ENCODE results near the gene GPA33. TPM values are rescaled to one million over a fixed set of nuclear protein-coding genes. Genes with fewer than 3 reads are reported as not detected.
A peak's percentile ranks its signal among the peaks of the same experiment; 100 is the strongest.

Gene GPA33
- polyA plus RNA-seq, 3 donors from 2014 or later, result 6.7 to 23.8 (median 7.7) TPM

DNA sequence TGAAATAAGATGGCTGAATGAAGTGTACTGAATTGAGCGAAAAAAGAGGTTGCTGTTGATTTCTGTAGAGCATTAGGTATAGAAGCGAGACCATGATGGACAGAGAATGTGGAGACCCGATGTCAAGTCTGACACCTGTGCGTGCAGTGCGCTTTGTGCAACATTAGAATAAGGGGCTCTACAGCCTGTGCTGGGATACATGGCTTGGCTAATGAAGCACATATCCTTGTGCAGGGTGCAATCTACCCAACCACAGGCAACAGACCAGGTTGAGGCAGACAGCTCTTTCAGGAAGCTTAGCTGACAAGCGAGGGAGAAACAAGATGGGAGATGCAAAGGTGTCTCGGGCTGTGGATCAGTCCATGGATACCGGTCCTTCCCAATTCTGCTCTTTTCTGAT, 18.9 kb downstream of the GPA33 start:
- Mint-ChIP-seq H3K36me3 (no peaks in the 10 kb centered on the region), H3K27ac (peak overlapping the region in 3 of 6 donors; percentile 1 to 34 (median 2)), H3K9me3 (no peaks in the 10 kb centered on the region), H3K27me3 (ENCODE audit: low read depth in 3 of 3) (peaks cover 0 to 2% (median 0%) of the 10 kb centered on the region in 3 donors), H3K4me3 (no peak overlapping the region), H3K4me1 (peaks cover 21 to 28% of the 10 kb centered on the region in 2 donors)
- DNase-seq, result no peak

- Mint-ChIP-seq H3K27me3 (ENCODE audit: low read depth in 3 of 3) (peaks cover 0 to 2% (median 0%) of the 10 kb centered on the region in 3 donors), H3K4me3 (no peak overlapping the region), H3K4me1 (peaks cover 3 to 5% of the 10 kb centered on the region in 2 donors), H3K27ac (no peak overlapping the region), H3K9me3 (no peaks in the 10 kb centered on the region), H3K36me3 (no peaks in the 10 kb centered on the region)
- DNase-seq, result no peak
Observed at GRCh38 chr1:167068761-167069160, 21.4 kb downstream of the GPA33 start.

DNA sequence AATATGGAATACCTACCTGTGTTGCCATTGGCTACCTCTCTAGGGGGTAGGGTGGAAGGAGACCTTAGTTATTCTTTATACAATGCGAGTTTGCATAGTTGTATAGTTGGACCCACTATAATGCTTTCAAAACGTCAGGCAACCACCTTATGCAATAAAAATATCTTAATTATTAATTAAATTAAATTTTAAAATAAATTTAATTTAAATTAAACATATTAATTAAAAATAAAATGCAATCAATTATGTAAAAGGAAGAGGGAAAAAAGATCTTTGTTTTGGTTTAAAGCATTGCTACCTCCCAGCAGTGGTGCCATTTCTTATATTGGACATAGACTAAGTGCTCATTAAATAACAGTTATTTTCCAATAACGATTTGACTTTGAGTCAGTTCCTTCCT, 22.3 kb downstream of the GPA33 start:
- Mint-ChIP-seq H3K4me1 (peaks cover 3 to 5% of the 10 kb centered on the region in 2 donors), H3K36me3 (peaks cover 0 to 2% (median 2%) of the 10 kb centered on the region in 3 donors), H3K27me3 (ENCODE audit: low read depth in 3 of 3) (peaks cover 0 to 2% (median 0%) of the 10 kb centered on the region in 3 donors), H3K4me3 (no peak overlapping the region), H3K9me3 (no peaks in the 10 kb centered on the region), H3K27ac (no peak overlapping the region)
- no peak for DNase-seq

DNA sequence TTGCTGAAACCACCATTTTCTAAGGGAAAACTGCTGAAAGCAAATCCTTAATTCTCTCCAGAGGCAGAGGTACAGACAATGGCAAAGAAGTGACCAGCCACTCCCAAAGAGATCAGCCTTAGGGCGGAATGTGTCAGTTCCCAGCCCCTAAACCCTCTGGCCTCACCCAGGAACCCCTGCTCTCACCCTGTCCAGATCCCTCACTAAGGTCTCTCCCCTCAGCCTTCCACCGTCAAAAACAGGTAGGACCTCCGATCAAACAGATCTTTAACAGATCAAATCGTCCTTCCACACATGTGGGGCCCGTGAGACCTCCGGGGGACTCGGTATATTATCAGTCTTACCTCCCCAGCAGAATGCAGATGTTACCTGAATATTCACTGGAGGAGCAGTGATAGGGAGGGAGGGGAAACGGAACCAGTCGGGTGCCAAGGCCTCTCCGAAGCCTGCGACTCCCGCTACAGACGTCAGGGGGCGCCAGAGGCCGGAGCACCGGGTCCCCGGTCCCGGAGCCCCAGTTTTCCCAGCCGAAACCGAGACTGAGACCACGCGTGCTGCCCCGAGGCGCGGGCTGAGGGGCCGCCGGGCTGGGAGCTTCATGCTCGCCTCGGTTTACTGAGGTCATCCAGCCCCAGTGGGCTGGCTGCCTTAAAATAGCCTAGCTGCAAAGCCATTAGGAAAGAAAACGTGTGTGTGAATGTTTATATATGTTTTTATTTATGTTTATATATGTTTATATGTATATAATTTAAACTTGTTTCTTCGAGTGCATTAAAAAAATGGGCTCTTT, 23.6 kb downstream of the GPA33 start:
- peak; percentile 75 to 78 (median 75) for DNase-seq
- H3K4me1 Mint-ChIP-seq, result peaks cover 3 to 5% of the 10 kb centered on the region in 2 donors
- H3K27me3 Mint-ChIP-seq (ENCODE audit: low read depth in 3 of 3), result peaks cover 0 to 2% (median 0%) of the 10 kb centered on the region in 3 donors
- H3K9me3 Mint-ChIP-seq, result no peaks in the 10 kb centered on the region
- no peak overlapping the region for H3K27ac Mint-ChIP-seq
- H3K36me3 Mint-ChIP-seq, result peaks cover 0 to 5% (median 3%) of the 10 kb centered on the region in 3 donors
- peak overlapping the region in 4 of 5 donors; percentile 31 to 70 (median 52) for H3K4me3 Mint-ChIP-seq

GRCh38 chr1:167065471-167065870, 24.7 kb downstream of the GPA33 start:
- no peaks in the 10 kb centered on the region for H3K27me3 Mint-ChIP-seq (ENCODE audit: low read depth in 3 of 3)
- H3K36me3 Mint-ChIP-seq, result peaks cover 0 to 5% (median 3%) of the 10 kb centered on the region in 3 donors
- H3K27ac Mint-ChIP-seq, result no peak overlapping the region
- H3K4me1 Mint-ChIP-seq, result peaks cover 3 to 5% of the 10 kb centered on the region in 2 donors
- no peaks in the 10 kb centered on the region for H3K9me3 Mint-ChIP-seq
- DNase-seq, result no peak
- no peak overlapping the region for H3K4me3 Mint-ChIP-seq

DNA sequence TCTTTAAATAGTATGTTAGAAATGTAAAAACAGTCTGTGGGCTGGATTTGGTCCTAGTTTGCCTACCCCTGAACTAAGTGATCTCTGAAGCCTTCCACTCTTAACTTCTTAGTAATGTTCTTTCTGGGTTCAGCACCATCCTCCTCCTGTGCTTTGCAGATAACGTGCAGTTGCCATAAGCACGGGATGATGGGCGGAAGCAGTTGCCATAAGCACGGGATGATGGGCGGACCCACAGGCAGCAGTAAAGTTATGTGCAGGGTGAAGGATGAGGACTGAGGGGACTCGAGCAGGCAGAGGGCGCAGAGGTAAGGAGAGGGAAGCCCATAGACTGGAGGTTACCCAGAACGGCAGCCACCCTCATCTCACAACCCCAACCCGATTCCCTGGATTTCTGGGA, 25.6 kb downstream of the GPA33 start:
- Mint-ChIP-seq H3K9me3 (no peaks in the 10 kb centered on the region), H3K27ac (no peak overlapping the region), H3K4me1 (peaks cover 3 to 5% of the 10 kb centered on the region in 2 donors), H3K27me3 (ENCODE audit: low read depth in 3 of 3) (no peaks in the 10 kb centered on the region), H3K36me3 (peaks cover 0 to 5% (median 3%) of the 10 kb centered on the region in 3 donors), H3K4me3 (no peak overlapping the region)
- DNase-seq, result no peak

- Mint-ChIP-seq H3K9me3 (no peaks in the 10 kb centered on the region), H3K27me3 (ENCODE audit: low read depth in 3 of 3) (no peaks in the 10 kb centered on the region), H3K36me3 (peaks cover 0 to 5% (median 3%) of the 10 kb centered on the region in 3 donors), H3K4me1 (peaks cover 6 to 8% of the 10 kb centered on the region in 2 donors), H3K4me3 (no peak overlapping the region), H3K27ac (peak overlapping the region in 1 of 6 donors; percentile 8)
- no peak for DNase-seq
Observed at GRCh38 chr1:167061073-167061464, 29.1 kb downstream of the GPA33 start.

DNA sequence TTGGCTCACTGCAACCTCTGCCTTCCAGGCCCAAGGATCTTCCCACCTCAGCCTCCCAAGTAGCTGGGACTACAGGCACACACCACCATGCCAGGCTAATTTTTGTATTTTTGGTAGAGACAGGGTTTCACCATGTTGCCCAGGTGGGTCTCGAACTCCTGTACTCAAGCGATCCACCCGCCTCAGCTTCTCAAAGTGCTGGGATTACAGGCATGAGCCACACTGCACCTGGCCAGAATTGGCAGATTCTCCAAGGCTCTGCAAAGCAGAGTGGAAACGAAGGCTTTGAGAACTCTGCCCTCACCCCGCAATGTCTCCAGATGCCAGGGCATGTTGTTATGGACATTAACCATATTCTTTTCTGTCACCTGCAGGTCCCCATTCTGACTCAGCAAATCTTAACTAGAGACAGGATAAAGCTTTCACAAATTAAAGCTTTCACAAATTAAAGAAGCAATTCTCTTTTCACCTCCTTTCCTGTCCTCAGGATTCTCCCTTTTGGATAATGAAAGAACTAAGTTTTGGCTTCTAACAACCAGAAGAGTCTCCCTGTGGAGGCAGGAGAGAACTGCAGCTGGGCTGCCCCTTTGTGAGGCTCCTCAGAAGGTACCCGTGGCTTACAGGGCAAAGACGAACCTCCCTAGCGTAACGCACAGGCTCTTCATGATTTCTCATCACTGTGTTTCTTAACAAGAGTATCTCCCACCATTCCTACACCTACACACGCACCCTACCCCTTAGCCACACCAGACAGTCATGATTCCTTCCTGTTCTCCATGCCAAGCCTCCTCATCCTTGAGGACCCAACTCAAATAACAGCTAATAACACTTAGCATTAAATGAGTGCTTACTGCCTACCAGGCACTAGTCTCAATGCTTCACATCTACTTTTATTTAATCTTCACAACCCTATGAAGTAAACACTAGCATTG, 29.8 kb downstream of the GPA33 start:
- Mint-ChIP-seq H3K4me1 (peaks cover 11 to 13% of the 10 kb centered on the region in 2 donors), H3K36me3 (peaks cover 0 to 5% (median 3%) of the 10 kb centered on the region in 3 donors), H3K4me3 (no peak overlapping the region), H3K27ac (no peak overlapping the region), H3K9me3 (no peaks in the 10 kb centered on the region), H3K27me3 (ENCODE audit: low read depth in 3 of 3) (no peaks in the 10 kb centered on the region)
- DNase-seq, result no peak

DNA sequence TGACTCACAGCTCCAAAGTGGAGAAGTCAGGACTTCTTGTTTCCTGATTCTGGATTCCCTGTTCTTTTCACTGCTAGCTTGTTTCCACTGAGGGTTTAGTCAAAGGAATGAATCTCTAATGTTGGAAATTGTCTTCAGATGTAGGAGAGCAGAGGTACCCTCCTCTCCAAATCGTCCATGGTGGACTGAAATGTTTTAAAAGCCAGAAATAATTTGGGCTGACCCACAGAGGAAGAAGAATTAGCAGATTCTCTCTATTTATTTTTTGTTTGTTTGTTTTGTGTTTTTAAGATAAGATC, 30.4 kb downstream of the GPA33 start:
- H3K9me3 Mint-ChIP-seq, result no peaks in the 10 kb centered on the region
- H3K4me1 Mint-ChIP-seq, result peaks cover 17 to 18% of the 10 kb centered on the region in 2 donors
- no peak overlapping the region for H3K27ac Mint-ChIP-seq
- H3K36me3 Mint-ChIP-seq, result peaks cover 0 to 5% (median 3%) of the 10 kb centered on the region in 3 donors
- no peak for DNase-seq
- no peaks in the 10 kb centered on the region for H3K27me3 Mint-ChIP-seq (ENCODE audit: low read depth in 3 of 3)
- H3K4me3 Mint-ChIP-seq, result no peak overlapping the region

GRCh38 chr1:167059045-167059808, 30.9 kb downstream of the GPA33 start:
- H3K4me1 Mint-ChIP-seq, result peaks cover 22 to 23% of the 10 kb centered on the region in 2 donors
- no peaks in the 10 kb centered on the region for H3K9me3 Mint-ChIP-seq
- peak; percentile 58 to 64 (median 61) for DNase-seq
- H3K27ac Mint-ChIP-seq, result peak overlapping the region in 1 of 6 donors; percentile 51
- H3K27me3 Mint-ChIP-seq (ENCODE audit: low read depth in 3 of 3), result no peaks in the 10 kb centered on the region
- peaks cover 0 to 5% (median 3%) of the 10 kb centered on the region in 3 donors for H3K36me3 Mint-ChIP-seq
- peak overlapping the region in 2 of 5 donors; percentile 46 for H3K4me3 Mint-ChIP-seq

- Mint-ChIP-seq H3K36me3 (peaks cover under 1 to 4% (median 4%) of the 10 kb centered on the region in 3 donors), H3K27ac (no peak overlapping the region), H3K27me3 (ENCODE audit: low read depth in 3 of 3) (no peaks in the 10 kb centered on the region), H3K9me3 (no peaks in the 10 kb centered on the region), H3K4me1 (peaks cover 22 to 30% of the 10 kb centered on the region in 2 donors), H3K4me3 (no peak overlapping the region)
- DNase-seq, result no peak
Observed at GRCh38 chr1:167057241-167057688, 32.9 kb downstream of the GPA33 start.

GRCh38 chr1:167056529-167057231, 33.5 kb downstream of the GPA33 start:
- Mint-ChIP-seq H3K4me1 (peaks cover 22 to 30% of the 10 kb centered on the region in 2 donors), H3K9me3 (no peaks in the 10 kb centered on the region), H3K27ac (no peak overlapping the region), H3K27me3 (ENCODE audit: low read depth in 3 of 3) (no peaks in the 10 kb centered on the region), H3K4me3 (no peak overlapping the region), H3K36me3 (peaks cover 4 to 10% (median 6%) of the 10 kb centered on the region in 3 donors)
- DNase-seq, result no peak

Measured in immature natural killer cell (primary cell).